GM12872 (cell line): ENCODE data around the gene TMEM26.

Experiments used
- CTCF ChIP-seq: IDR thresholded peaks from 3 replicates; pipeline ENCODE4 v1.5.1; 2011; ENCODE audit warnings: low read depth, mild to moderate bottlenecking, low read length, moderate library complexity; ENCODE audit not compliant: insufficient read depth

TMEM26 gene

GRCh38 chr10:61465901-61466632 is 12.9 kb upstream of the TMEM26 start:
- TF ChIP-seq CTCF = no peak

GRCh38 chr10:61465171-61465496 is 12.0 kb upstream of the TMEM26 start:
- no peak for TF ChIP-seq CTCF

GRCh38 chr10:61464461-61465170 is 11.4 kb upstream of the TMEM26 start:
- TF ChIP-seq CTCF = no peak

- no peak for TF ChIP-seq CTCF
Observed at GRCh38 chr10:61463035-61463909, 10.1 kb upstream of the TMEM26 start.

GRCh38 chr10:61460835-61461234 is 7.7 kb upstream of the TMEM26 start:
- no peak for TF ChIP-seq CTCF

- TF ChIP-seq CTCF = no peak
Observed at GRCh38 chr10:61458031-61458430, 4.8 kb upstream of the TMEM26 start.
